WTC11 (cell line): Measurements from ENCODE around the gene SHISA9. TPM values are rescaled to one million over a fixed set of nuclear protein-coding genes. Genes with fewer than 3 reads are reported as not detected.

ENCODE experiments used
- ATAC-seq: fragments of 200-7000 bp; cut with Tn5 transposase; 2 replicates; pipeline ENCODE4 v1.10.0; 2021; ENCODE audit warnings: mild to moderate bottlenecking, moderate library complexity
- CTCF ChIA-PET: fragments of 300-600 bp; sonication (Branson Sonifier 250); formaldehyde crosslinking; loops from one replicate; lab custom pipeline; 2021; ENCODE audit warnings: antibody characterized with exemption; lab: Charles Lee
- POLR2A ChIA-PET: fragments of 350-600 bp; sonication (Branson Sonifier 250); formaldehyde crosslinking; loops from one replicate; lab custom pipeline; 2021; ENCODE audit warnings: antibody characterized with exemption; lab: Charles Lee
- DNase-seq: peaks from one replicate; pipeline ENCODE4 v3.0.0; 2021; ENCODE audit warnings: low spot score
- H3K27ac Mint-ChIP-seq: 2 replicates; pipeline ENCODE4 v1.8.0; 2021; ENCODE audit warnings: mixed read lengths
- H3K27me3 Mint-ChIP-seq: 2 replicates; pipeline ENCODE4 v1.8.0; 2021; ENCODE audit warnings: low read depth, mild to moderate bottlenecking, moderate library complexity, mixed read lengths
- H3K36me3 Mint-ChIP-seq: 2 replicates; pipeline ENCODE4 v1.8.0; 2021; ENCODE audit warnings: mixed read lengths
- H3K4me1 Mint-ChIP-seq: 2 replicates; pipeline ENCODE4 v1.8.0; 2022; ENCODE audit warnings: mixed read lengths
- H3K4me3 Mint-ChIP-seq: 2 replicates; pipeline ENCODE4 v1.8.0; 2021; ENCODE audit warnings: mild to moderate bottlenecking, moderate library complexity, mixed read lengths
- H3K9me3 Mint-ChIP-seq: 2 replicates; pipeline ENCODE4 v1.8.0; 2021; ENCODE audit warnings: mixed read lengths
- JAZF1 ChIP-seq: fragments of 250-450 bp; sonication (Bioruptor Pico); IDR thresholded peaks from 2 replicates; pipeline ENCODE4 v1.9.0; 2021; ENCODE audit warnings: moderate library complexity, mild to moderate bottlenecking, inconsistent platforms
- JUN ChIP-seq: sonication (generic); formaldehyde crosslinking; IDR thresholded peaks from 2 replicates; pipeline ENCODE4 v1.8.0; 2023; ENCODE audit warnings: mild to moderate bottlenecking, missing genetic modification reagents
- TEAD4 ChIP-seq: sonication (generic); formaldehyde crosslinking; IDR thresholded peaks from 2 replicates; pipeline ENCODE4 v1.8.0; 2022; ENCODE audit warnings: mild to moderate bottlenecking, missing genetic modification reagents
- ZNF232 ChIP-seq: sonication (generic); formaldehyde crosslinking; IDR thresholded peaks from 2 replicates; pipeline ENCODE4 v1.8.0; 2022; ENCODE audit warnings: mild to moderate bottlenecking, missing genetic modification reagents
- ZNF396 ChIP-seq: fragments of 250-450 bp; sonication (Bioruptor Pico); IDR thresholded peaks from 2 replicates; pipeline ENCODE4 v1.8.0; 2021; ENCODE audit warnings: mild to moderate bottlenecking, moderate library complexity, borderline replicate concordance
- total RNA-seq: library from RNA; stranded (reverse); gene quantifications from 3 replicates; pipeline ENCODE4 v1.2.3, GENCODE V29; 2021
- TF ChIP-seq, protein P1 (sequence below): sonication (generic); formaldehyde crosslinking; conservative IDR thresholded peaks from 2 replicates; pipeline ENCODE4 v1.8.1; 2023; ENCODE audit warnings: mild to moderate bottlenecking, low read depth, missing genetic modification reagents, moderate library complexity
- TF ChIP-seq, protein P2 (sequence below): sonication (generic); formaldehyde crosslinking; IDR thresholded peaks from 2 replicates; pipeline ENCODE4 v1.8.0; 2023; ENCODE audit warnings: missing genetic modification reagents
- TF ChIP-seq, protein P3 (sequence below): fragments of 250-450 bp; sonication (Bioruptor Pico); conservative IDR thresholded peaks from 2 replicates; pipeline ENCODE4 v1.9.0; 2021; ENCODE audit warnings: mild to moderate bottlenecking
- TF ChIP-seq, protein P4 (sequence below): sonication (generic); formaldehyde crosslinking; IDR thresholded peaks from 2 replicates; pipeline ENCODE4 v1.8.1; 2023; ENCODE audit warnings: mild to moderate bottlenecking, moderate library complexity, missing genetic modification reagents
- TF ChIP-seq, protein P5 (sequence below): sonication (generic); formaldehyde crosslinking; IDR thresholded peaks from 2 replicates; pipeline ENCODE4 v1.8.1; 2022; ENCODE audit warnings: low read depth, missing genetic modification reagents, borderline replicate concordance
- TF ChIP-seq, protein P6 (sequence below): sonication (generic); formaldehyde crosslinking; IDR thresholded peaks from 2 replicates; pipeline ENCODE4 v1.8.1; 2023; ENCODE audit warnings: mild to moderate bottlenecking, missing genetic modification reagents, borderline replicate concordance
- TF ChIP-seq, protein P7 (sequence below): fragments of 250-450 bp; sonication (Bioruptor Pico); IDR thresholded peaks from 2 replicates; pipeline ENCODE4 v1.9.0; 2021; ENCODE audit warnings: mild to moderate bottlenecking

Gene SHISA9
- total RNA-seq, 1 experiment from 2014 or later, result 37.5 TPM

DNA sequence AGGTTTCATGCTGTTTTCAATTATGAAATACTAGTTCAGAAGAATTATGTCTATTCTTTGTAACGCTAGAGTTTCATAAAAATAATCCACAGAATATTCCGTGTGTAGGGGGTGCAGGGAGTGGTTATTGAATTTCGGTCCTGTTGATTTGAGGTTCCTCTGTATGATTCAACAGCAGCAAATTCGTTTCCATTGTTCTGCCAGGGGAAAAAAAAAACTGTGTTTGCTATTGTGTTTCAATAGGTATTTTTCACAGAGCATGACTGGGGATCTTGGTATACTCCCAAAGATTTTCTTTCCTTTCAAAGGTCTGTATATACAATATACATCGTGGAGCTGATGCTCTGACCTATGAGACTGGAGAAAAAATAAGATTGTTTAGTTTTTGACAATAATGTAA lies 15.8 kb downstream of the SHISA9 start (continued):
- TF ChIP-seq, protein P1, sequence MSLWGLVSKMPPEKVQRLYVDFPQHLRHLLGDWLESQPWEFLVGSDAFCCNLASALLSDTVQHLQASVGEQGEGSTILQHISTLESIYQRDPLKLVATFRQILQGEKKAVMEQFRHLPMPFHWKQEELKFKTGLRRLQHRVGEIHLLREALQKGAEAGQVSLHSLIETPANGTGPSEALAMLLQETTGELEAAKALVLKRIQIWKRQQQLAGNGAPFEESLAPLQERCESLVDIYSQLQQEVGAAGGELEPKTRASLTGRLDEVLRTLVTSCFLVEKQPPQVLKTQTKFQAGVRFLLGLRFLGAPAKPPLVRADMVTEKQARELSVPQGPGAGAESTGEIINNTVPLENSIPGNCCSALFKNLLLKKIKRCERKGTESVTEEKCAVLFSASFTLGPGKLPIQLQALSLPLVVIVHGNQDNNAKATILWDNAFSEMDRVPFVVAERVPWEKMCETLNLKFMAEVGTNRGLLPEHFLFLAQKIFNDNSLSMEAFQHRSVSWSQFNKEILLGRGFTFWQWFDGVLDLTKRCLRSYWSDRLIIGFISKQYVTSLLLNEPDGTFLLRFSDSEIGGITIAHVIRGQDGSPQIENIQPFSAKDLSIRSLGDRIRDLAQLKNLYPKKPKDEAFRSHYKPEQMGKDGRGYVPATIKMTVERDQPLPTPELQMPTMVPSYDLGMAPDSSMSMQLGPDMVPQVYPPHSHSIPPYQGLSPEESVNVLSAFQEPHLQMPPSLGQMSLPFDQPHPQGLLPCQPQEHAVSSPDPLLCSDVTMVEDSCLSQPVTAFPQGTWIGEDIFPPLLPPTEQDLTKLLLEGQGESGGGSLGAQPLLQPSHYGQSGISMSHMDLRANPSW, result no peak
- TF ChIP-seq ZNF396 (CRISPR knock-in tag) (no peak), ZNF232 (CRISPR knock-in tag) (no peak)
- TF ChIP-seq, protein P2, sequence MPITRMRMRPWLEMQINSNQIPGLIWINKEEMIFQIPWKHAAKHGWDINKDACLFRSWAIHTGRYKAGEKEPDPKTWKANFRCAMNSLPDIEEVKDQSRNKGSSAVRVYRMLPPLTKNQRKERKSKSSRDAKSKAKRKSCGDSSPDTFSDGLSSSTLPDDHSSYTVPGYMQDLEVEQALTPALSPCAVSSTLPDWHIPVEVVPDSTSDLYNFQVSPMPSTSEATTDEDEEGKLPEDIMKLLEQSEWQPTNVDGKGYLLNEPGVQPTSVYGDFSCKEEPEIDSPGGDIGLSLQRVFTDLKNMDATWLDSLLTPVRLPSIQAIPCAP (CRISPR knock-in tag), result no peak
- TF ChIP-seq, protein P3, sequence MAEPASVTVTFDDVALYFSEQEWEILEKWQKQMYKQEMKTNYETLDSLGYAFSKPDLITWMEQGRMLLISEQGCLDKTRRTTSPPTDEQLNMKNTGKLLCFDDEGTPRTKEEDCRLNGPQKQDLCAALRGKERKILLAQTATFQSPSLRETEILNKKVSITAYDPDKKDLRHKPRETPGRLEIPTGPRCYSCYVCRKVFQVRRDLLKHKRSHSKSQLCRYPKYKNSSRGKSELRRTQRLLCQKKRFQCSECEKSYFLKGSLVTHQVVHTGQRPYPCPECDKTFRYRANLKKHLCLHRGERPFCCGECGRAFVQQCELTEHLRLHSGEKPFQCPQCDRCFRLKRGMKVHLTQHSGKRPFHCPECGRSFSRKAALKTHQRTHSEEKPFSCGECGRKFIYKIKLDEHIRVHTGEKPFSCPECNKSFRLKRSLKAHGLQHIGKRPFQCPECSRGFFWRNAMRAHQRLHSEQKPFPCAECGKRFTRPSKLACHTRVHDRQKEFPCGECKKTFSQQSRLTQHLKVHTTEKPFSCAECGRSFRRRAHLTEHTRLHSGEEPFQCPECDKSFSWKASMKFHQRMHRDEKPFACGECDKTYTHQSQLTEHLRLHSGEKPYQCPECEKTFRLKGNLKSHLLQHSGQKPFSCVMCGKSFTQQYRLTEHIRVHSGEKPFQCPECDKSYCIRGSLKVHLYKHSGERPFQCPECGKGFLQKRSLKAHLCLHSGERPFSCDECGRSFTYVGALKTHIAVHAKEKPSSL (CRISPR knock-in tag), result no peak
- TF ChIP-seq, protein P4, sequence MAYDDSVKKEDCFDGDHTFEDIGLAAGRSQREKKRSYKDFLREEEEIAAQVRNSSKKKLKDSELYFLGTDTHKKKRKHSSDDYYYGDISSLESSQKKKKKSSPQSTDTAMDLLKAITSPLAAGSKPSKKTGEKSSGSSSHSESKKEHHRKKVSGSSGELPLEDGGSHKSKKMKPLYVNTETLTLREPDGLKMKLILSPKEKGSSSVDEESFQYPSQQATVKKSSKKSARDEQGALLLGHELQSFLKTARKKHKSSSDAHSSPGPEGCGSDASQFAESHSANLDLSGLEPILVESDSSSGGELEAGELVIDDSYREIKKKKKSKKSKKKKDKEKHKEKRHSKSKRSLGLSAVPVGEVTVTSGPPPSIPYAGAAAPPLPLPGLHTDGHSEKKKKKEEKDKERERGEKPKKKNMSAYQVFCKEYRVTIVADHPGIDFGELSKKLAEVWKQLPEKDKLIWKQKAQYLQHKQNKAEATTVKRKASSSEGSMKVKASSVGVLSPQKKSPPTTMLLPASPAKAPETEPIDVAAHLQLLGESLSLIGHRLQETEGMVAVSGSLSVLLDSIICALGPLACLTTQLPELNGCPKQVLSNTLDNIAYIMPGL (CRISPR knock-in tag), result no peak
- TF ChIP-seq, all 79 proteins: peak for 0

DNA sequence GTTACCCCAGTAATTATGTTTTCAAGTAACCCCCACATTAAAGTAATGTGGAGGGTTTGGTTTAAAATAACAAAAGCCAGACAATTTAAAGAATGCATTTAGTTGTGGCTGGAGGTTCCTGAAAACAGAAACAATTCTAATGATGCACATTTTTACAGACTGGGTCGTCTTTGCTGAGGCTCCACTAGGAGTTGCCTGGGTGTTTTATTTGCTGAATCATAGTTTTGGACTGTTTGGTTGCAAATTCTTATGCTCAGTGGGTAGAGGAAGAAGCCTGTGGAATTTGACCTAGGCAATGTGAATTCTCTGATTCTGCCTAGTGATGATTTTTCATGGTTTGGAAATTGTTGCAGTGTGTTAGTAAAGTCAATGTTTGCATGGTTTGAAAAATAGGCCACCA lies 16.3 kb downstream of the SHISA9 start:
- no peaks in the 10 kb centered on the region for H3K27me3 Mint-ChIP-seq
- no peak; the same call in 1 of the 2 replicates for ATAC-seq
- peak overlapping the region; percentile 51 for H3K27ac Mint-ChIP-seq
- DNase-seq, result no peak
- no peaks in the 10 kb centered on the region for H3K9me3 Mint-ChIP-seq
- ChIA-PET CTCF (no interaction called here), POLR2A (no interaction called here)
- H3K4me3 Mint-ChIP-seq, result no peak overlapping the region
- TF ChIP-seq JAZF1 (CRISPR knock-in tag), result no peak
- peaks cover 28% of the 10 kb centered on the region for H3K4me1 Mint-ChIP-seq
- peaks cover 17% of the 10 kb centered on the region for H3K36me3 Mint-ChIP-seq

DNA sequence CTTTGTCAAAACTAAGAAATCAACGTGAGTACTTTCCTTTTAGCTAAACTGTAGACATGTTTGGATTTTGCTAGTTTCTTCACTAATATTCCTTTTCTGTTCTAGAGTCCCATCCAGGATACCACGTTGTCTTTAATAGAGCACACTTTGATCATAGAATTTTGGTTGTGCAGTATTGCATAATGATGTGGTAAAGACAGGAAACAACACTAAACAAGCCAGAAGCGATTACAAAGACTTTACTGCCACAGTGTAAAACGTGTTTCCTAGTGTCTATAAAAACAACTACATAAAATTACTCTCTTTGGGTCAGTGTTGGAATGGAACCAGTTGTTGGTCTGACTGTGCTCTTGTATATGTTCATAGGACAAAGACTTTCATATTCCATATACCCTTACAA lies 19.3 kb downstream of the SHISA9 start:
- ChIA-PET POLR2A (no interaction called here), CTCF (no interaction called here)
- no peak overlapping the region for H3K27ac Mint-ChIP-seq
- ATAC-seq (no peak), DNase-seq (no peak)
- no peak overlapping the region for H3K4me3 Mint-ChIP-seq
- peaks cover 23% of the 10 kb centered on the region for H3K4me1 Mint-ChIP-seq
- no peaks in the 10 kb centered on the region for H3K9me3 Mint-ChIP-seq
- H3K36me3 Mint-ChIP-seq, result peaks cover 18% of the 10 kb centered on the region
- no peaks in the 10 kb centered on the region for H3K27me3 Mint-ChIP-seq
- TF ChIP-seq, protein P5, sequence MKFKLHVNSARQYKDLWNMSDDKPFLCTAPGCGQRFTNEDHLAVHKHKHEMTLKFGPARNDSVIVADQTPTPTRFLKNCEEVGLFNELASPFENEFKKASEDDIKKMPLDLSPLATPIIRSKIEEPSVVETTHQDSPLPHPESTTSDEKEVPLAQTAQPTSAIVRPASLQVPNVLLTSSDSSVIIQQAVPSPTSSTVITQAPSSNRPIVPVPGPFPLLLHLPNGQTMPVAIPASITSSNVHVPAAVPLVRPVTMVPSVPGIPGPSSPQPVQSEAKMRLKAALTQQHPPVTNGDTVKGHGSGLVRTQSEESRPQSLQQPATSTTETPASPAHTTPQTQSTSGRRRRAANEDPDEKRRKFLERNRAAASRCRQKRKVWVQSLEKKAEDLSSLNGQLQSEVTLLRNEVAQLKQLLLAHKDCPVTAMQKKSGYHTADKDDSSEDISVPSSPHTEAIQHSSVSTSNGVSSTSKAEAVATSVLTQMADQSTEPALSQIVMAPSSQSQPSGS (CRISPR knock-in tag), result no peak
- no peak for TF ChIP-seq JUN (CRISPR knock-in tag)
- TF ChIP-seq, protein P6, sequence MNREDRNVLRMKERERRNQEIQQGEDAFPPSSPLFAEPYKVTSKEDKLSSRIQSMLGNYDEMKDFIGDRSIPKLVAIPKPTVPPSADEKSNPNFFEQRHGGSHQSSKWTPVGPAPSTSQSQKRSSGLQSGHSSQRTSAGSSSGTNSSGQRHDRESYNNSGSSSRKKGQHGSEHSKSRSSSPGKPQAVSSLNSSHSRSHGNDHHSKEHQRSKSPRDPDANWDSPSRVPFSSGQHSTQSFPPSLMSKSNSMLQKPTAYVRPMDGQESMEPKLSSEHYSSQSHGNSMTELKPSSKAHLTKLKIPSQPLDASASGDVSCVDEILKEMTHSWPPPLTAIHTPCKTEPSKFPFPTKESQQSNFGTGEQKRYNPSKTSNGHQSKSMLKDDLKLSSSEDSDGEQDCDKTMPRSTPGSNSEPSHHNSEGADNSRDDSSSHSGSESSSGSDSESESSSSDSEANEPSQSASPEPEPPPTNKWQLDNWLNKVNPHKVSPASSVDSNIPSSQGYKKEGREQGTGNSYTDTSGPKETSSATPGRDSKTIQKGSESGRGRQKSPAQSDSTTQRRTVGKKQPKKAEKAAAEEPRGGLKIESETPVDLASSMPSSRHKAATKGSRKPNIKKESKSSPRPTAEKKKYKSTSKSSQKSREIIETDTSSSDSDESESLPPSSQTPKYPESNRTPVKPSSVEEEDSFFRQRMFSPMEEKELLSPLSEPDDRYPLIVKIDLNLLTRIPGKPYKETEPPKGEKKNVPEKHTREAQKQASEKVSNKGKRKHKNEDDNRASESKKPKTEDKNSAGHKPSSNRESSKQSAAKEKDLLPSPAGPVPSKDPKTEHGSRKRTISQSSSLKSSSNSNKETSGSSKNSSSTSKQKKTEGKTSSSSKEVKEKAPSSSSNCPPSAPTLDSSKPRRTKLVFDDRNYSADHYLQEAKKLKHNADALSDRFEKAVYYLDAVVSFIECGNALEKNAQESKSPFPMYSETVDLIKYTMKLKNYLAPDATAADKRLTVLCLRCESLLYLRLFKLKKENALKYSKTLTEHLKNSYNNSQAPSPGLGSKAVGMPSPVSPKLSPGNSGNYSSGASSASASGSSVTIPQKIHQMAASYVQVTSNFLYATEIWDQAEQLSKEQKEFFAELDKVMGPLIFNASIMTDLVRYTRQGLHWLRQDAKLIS, result no peak
- TF ChIP-seq, protein P7, sequence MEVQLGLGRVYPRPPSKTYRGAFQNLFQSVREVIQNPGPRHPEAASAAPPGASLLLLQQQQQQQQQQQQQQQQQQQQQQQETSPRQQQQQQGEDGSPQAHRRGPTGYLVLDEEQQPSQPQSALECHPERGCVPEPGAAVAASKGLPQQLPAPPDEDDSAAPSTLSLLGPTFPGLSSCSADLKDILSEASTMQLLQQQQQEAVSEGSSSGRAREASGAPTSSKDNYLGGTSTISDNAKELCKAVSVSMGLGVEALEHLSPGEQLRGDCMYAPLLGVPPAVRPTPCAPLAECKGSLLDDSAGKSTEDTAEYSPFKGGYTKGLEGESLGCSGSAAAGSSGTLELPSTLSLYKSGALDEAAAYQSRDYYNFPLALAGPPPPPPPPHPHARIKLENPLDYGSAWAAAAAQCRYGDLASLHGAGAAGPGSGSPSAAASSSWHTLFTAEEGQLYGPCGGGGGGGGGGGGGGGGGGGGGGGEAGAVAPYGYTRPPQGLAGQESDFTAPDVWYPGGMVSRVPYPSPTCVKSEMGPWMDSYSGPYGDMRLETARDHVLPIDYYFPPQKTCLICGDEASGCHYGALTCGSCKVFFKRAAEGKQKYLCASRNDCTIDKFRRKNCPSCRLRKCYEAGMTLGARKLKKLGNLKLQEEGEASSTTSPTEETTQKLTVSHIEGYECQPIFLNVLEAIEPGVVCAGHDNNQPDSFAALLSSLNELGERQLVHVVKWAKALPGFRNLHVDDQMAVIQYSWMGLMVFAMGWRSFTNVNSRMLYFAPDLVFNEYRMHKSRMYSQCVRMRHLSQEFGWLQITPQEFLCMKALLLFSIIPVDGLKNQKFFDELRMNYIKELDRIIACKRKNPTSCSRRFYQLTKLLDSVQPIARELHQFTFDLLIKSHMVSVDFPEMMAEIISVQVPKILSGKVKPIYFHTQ (CRISPR knock-in tag), result no peak
- no peak for TF ChIP-seq ZNF232 (CRISPR knock-in tag)
- TF ChIP-seq TEAD4 (CRISPR knock-in tag), result no peak
